Measurements from ENCODE around the gene PRKAR2B.

PRKAR2B gene

GRCh38 chr7:107104801-107105200 is 60.3 kb downstream of the PRKAR2B start:
- DNase-seq, result no peak

GRCh38 chr7:107105591-107106245 is 61.2 kb downstream of the PRKAR2B start:
- intact Hi-C loops (cut with DNase I), result no loop called here
- DNase-seq, result no peak

More at GRCh38 chr7:107104801-107105200, 60.3 kb downstream of the PRKAR2B start:
- intact Hi-C loops (cut with DNase I), result no loop called here

- no peak for DNase-seq
- intact Hi-C loops (cut with DNase I), result no loop called here
These were observed 64.4 kb downstream of the PRKAR2B start for GRCh38 chr7:107108793-107109371.

DNA sequence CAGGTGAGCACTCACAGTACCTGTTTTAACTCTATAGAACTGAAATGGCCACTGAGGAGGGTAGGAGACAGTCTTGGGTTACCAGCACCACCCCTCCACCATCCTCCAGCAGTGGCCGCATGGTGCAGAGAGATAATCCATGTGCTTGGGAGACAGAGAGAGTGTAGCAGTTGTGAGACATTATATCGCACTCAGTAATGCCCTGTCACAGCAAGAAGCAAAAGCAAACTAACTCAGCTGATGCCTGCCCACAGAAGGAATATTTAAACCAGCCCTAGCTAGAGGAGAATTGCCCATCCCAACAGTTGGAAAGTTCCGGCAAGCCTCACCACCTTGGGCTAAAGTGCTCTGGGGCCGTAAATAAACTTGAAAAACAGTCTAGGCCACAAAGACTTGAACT is 65.5 kb downstream of the PRKAR2B start:
- no peak for DNase-seq
- intact Hi-C loops (cut with DNase I), result no loop called here

DNA sequence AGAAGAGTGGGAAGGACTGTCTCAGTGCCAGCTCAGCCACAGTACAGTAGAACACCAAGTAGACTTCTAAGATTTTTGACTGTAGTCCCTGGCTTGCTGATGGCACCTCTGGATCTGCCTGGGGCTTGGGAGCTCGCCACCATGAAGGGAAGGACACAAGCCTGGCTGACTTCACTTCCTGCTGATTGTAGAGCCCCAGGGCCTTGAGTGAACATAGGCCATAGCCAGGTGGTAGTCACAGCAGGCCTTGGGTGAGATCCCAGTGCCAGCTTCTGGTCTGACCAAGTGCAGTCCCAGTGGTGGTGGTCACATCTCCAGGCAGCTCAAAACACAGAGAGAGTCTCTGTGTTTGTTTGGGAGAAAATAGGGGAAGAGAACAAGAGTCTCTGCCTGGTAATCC is 66.7 kb downstream of the PRKAR2B start:
- DNase-seq, result no peak
- intact Hi-C loops (cut with DNase I), result no loop called here

DNA sequence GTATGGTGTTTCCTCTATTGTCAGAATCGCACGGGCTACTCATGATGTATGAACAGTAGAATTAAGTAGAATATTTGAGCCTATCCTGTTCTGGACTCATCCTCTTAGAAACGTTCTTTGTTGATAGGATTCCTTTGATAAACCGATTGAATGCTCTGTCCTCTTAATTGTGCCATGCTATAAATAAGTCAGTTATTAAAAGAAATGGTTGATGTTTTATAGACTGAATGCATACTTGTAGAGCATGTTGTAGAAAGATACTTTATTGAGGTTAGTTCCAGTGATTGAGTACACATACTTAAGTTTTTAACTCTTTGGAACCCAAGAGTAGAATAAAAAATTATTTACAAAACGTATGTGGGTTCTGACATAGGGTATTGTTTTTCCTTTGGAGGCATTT is 69.4 kb downstream of the PRKAR2B start:
- no peak for DNase-seq
- intact Hi-C loops (cut with DNase I), result no loop called here

- DNase-seq, result no peak
- intact Hi-C loops (cut with DNase I), result no loop called here
These were observed 70.6 kb downstream of the PRKAR2B start for GRCh38 chr7:107115114-107115513.

DNA sequence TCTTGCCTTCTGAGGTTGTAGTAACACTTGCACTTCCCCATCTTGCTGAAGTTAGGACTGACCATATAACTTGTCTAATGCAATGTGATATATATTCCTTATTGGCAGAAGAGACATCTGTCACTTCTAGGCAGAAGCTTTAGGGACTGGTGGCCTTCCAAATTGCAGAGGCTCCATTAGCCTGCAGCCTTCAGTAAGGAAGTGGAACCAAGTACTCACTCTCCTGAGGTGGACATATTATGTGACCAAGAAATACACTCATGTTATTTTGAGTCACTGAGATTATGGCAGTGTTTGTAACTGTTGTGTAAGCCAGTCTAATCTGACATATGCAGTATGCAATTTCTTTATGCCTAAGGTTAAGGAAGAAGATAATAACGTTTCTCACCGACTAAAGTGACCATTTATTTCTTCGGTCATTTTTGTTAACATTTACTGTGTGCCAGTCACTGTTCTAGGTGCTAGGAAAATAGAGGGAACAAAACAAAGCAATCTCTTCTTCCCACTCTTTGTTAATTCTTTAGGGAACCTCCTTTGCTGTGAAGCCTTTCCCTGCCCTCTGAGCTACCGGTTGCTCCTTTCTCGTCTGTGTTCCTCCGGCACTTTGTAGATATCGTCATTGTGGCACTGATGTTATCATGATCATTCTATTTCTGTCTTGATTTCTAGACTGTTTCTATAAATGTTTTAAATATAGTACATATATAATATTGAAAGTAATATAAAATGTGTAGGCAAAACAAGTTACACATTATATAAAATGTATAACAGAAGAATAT is 71.4 kb downstream of the PRKAR2B start:
- DNase-seq, result no peak
- intact Hi-C loops (cut with DNase I), result no loop called here

DNA sequence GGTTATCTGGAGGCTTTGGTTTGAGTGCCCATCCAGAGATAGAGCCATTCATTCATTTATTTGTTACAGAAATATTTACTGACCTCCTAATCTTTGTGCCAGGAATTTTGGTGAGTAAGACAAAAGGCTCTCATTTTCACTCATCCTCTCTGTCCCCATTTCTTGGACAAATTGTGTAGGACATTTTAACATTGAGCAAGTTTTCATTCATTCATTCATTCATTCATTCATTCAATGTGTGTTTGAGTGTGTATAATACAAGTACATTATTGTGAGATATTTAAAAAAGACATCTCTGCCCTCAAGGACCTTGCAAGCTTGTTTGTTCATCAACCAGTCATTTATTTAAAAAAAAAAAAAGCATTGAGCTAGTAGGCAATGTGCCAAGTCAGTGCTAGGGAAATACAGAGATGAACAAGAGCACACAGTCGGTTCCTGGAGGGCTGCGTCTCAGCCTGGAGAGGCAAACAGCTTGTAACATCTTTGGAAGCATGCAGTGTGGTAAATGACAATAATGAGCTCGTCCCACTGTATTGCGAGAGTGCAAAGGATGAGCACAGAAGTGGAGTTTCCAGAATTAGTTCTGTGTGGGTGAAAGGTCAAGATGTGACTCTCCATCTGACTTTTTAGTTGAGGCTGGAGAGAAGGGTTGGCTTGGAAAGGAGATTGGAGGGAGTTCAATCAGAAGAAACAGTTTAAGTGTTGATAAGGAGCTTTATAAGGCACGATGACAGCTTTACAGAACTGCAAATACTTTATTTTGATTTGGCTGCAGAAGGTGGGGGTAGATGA is 73.8 kb downstream of the PRKAR2B start:
- intact Hi-C loops (cut with DNase I), result no loop called here
- DNase-seq, result no peak

GRCh38 chr7:107119376-107120105 is 75.0 kb downstream of the PRKAR2B start:
- intact Hi-C loops (cut with DNase I), result no loop called here
- DNase-seq, result no peak

GRCh38 chr7:107122486-107122911 is 78.0 kb downstream of the PRKAR2B start:
- no peak for DNase-seq
- intact Hi-C loops (cut with DNase I), result no loop called here

DNA sequence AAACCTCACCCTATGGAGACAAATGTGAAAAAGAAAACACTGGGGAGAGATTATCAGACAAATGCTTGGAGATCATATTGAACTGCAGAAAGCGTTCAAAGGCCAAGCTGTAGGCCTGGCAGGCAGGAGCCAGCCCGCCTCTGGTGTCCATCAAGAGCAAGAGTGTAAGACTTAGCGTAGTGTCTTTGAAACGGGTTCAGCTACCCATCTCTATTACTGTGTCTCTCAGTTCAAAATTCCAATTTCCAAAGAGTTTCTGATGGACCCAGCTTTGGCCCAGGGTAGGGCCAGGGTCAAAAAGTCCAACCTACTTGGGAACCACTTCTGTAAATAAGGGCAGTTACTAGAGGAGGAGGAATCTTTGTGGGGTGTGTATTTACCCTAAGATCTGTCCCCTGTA is 78.9 kb downstream of the PRKAR2B start:
- DNase-seq, result no peak
- intact Hi-C loops (cut with DNase I), result no loop called here

GRCh38 chr7:107125475-107125874 is 81.0 kb downstream of the PRKAR2B start:
- no peak for DNase-seq
- intact Hi-C loops (cut with DNase I), result no loop called here

GRCh38 chr7:107128217-107128616 is 83.7 kb downstream of the PRKAR2B start:
- no peak for DNase-seq
- intact Hi-C loops (cut with DNase I), result no loop called here

DNA sequence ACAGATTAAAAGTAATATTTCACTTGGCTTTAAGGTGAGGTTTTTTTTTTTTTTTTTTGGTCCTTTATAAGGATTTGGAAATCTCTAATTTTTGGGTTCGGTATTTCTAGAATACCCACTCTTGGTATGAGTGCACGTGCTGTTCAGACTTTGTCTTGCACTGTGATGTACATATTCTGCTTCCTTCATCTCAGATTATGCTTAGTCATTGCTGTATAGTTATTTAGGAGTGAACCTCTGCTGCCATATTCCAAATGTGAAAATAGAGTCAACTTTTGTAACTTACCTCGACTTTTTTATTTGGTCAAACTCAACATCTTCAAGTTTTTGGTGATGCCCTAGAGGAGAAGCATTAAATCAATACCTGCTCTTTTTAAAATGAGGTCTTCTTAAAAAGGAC is 84.2 kb downstream of the PRKAR2B start:
- no peak for DNase-seq
- intact Hi-C loops (cut with DNase I), result no loop called here

- intact Hi-C loops (cut with DNase I), result no loop called here
- no peak for DNase-seq
These were observed 86.1 kb downstream of the PRKAR2B start for GRCh38 chr7:107130487-107131220.

GRCh38 chr7:107133396-107133795 is 88.9 kb downstream of the PRKAR2B start:
- intact Hi-C loops (cut with DNase I), result no loop called here
- DNase-seq, result no peak

GRCh38 chr7:107138696-107139420 is 94.4 kb downstream of the PRKAR2B start:
- intact Hi-C loops (cut with DNase I), result no loop called here
- DNase-seq, result no peak

Measured in head of caudate nucleus (tissue), 42 donors.